ENCODE results near the gene SHPK. TPM values are rescaled to one million over a fixed set of nuclear protein-coding genes. Genes with fewer than 3 reads are reported as not detected.

The SHPK gene
- polyA plus RNA-seq, 2 donors = 7.2 to 8.5 TPM

DNA sequence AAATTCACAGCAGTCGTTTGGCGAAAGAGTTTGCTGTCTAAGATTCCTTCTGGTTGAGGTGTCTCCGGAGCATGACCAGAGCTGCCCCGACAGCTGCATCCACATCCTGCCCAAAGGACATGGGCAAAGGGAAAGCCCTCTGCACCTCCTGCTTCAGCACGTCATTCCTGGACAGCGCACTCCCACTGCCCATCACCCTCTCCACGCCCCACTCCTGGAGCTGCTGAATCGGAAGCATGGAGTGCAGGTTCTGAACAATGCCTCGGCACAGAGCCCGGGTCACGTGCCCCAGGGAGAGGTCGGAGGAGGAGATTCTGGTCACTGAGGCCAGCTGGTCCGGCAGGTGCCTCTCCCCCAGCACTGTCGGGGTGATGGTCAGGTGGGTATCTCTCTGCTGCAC is 25.5 kb downstream of the SHPK start:
- Histone ChIP-seq H3K27ac (ENCODE audit: low read depth in 2 of 2, low read length in 1 of 2) (no peak overlapping the region), H3K4me3 (ENCODE audit: low read depth in 1 of 2, low read length in 2 of 2) (no peak overlapping the region), H3K4me1 (ENCODE audit: control insufficient read depth in 2 of 2, insufficient read depth in 2 of 2, low read length in 1 of 2) (peaks cover 0 to 3% of the 10 kb centered on the region in 2 donors), H3K27me3 (ENCODE audit: control insufficient read depth in 1 of 2, insufficient read depth in 2 of 2, low read length in 2 of 2) (no peaks in the 10 kb centered on the region), H3K36me3 (ENCODE audit: control insufficient read depth in 2 of 2, insufficient read depth in 2 of 2, low read length in 1 of 2) (peaks cover 21 to 37% of the 10 kb centered on the region in 2 donors), H3K9me3 (ENCODE audit: control insufficient read depth in 2 of 2, insufficient read depth in 1 of 2, low read depth in 1 of 2, low read length in 1 of 2) (peaks cover 0 to 3% of the 10 kb centered on the region in 2 donors)
- 89 to 90% methylated on average over 14 of the region's 14 CpGs for WGBS, 2 donors

DNA sequence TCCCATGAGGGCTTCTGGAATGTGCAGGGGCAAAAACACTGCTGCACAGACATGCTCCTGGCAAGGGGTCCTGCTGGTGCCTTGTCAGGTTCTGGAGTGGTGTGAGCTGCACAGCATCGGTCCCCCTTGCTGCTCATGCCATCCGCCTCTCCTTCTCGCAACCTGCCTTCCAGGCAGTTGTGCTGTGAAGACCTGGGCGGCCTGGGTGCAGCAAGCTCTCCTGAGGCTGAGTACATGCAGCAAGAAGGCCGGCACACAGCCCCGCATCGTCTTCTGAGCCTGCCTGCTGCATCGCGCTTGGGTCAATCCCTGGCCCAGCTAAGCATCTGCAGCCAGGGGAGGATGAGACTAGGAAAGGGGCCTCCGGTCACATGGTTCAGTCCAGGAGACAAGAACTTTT is 26.4 kb downstream of the SHPK start:
- peaks cover 0 to 3% of the 10 kb centered on the region in 2 donors for H3K9me3 ChIP-seq (ENCODE audit: control insufficient read depth in 2 of 2, insufficient read depth in 1 of 2, low read depth in 1 of 2, low read length in 1 of 2)
- no peak overlapping the region for H3K27ac ChIP-seq (ENCODE audit: low read depth in 2 of 2, low read length in 1 of 2)
- peaks cover 0 to 3% of the 10 kb centered on the region in 2 donors for H3K4me1 ChIP-seq (ENCODE audit: control insufficient read depth in 2 of 2, insufficient read depth in 2 of 2, low read length in 1 of 2)
- 92 to 94% methylated on average over 10 of the region's 10 CpGs for WGBS, 2 donors
- no peak overlapping the region for H3K4me3 ChIP-seq (ENCODE audit: low read depth in 1 of 2, low read length in 2 of 2)
- H3K36me3 ChIP-seq (ENCODE audit: control insufficient read depth in 2 of 2, insufficient read depth in 2 of 2, low read length in 1 of 2) = peaks cover 21 to 29% of the 10 kb centered on the region in 2 donors
- no peaks in the 10 kb centered on the region for H3K27me3 ChIP-seq (ENCODE audit: control insufficient read depth in 1 of 2, insufficient read depth in 2 of 2, low read length in 2 of 2)

DNA sequence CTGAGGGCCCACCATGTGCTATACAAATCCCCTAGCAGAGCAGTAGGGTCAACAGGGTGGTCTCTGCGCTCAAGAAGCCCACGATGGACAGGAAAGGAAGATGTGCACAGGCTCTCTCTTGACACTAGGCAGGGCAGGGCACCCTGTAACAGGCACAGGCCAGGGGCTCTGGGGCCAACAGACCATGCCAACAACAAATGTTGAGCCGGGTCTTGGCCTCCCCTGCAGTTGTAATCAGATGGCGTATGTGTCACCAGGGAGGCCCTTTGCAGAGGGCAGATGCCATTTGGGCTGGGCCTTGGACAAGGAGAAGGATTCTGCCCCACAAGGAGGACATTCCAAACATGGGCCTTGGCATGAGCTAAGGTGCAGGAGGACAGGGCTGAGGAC is 32.2 kb downstream of the SHPK start:
- H3K27ac ChIP-seq (ENCODE audit: low read depth in 2 of 2, low read length in 1 of 2) = no peak overlapping the region

DNA sequence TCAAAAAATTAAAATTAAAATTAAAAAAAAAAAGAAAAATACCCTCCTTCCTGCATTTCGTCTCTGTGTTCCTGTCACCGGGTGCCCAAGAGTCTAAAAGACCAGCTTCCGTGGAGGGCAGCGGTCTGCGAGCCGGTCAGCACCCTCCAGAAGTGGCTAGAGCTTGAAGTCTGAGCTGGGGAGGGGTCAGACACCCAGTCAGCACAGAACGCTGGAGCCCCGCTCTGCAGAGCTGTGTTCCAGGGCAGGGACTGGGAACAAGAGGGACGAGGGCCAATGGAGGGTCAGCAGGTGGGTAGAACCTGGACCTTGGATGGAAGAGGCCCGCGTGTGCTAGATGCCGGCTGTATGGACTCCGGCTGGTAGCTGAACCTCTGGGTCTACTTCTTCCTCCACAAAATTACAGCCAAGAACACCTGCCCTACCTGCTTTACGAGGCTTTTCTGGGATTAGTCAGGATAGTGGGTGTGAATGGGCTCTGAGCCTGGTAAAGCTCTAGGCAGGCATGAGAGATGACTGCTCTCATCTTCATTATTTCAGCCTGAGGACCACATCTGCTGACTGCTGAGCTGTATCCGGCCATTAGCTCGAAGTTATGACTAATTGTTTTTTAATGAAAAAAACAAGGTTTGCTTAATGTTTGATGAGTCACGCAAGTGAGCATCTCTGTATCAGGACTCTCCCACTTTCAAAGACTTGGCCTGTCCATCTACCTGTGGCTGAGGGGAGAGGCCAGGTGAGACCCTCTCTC is 32.8 kb downstream of the SHPK start:
- H3K27me3 ChIP-seq (ENCODE audit: control insufficient read depth in 1 of 2, insufficient read depth in 2 of 2, low read length in 2 of 2) = no peaks in the 10 kb centered on the region
- H3K4me1 ChIP-seq (ENCODE audit: control insufficient read depth in 2 of 2, insufficient read depth in 2 of 2, low read length in 1 of 2) = peaks cover 0 to 8% of the 10 kb centered on the region in 2 donors
- H3K36me3 ChIP-seq (ENCODE audit: control insufficient read depth in 2 of 2, insufficient read depth in 2 of 2, low read length in 1 of 2) = peaks cover 9 to 11% of the 10 kb centered on the region in 2 donors
- no peak overlapping the region for H3K4me3 ChIP-seq (ENCODE audit: low read depth in 1 of 2, low read length in 2 of 2)
- no peak overlapping the region for H3K27ac ChIP-seq (ENCODE audit: low read depth in 2 of 2, low read length in 1 of 2)
- 73 to 78% methylated on average over 17 of the region's 17 CpGs for WGBS, 2 donors
- peaks cover 0 to 3% of the 10 kb centered on the region in 2 donors for H3K9me3 ChIP-seq (ENCODE audit: control insufficient read depth in 2 of 2, insufficient read depth in 1 of 2, low read depth in 1 of 2, low read length in 1 of 2)

More for the DNA sequence above, 32.2 kb downstream of the SHPK start:
- Histone ChIP-seq H3K4me1 (ENCODE audit: control insufficient read depth in 2 of 2, insufficient read depth in 2 of 2, low read length in 1 of 2) (peaks cover 0 to 8% of the 10 kb centered on the region in 2 donors), H3K4me3 (ENCODE audit: low read depth in 1 of 2, low read length in 2 of 2) (no peak overlapping the region), H3K27me3 (ENCODE audit: control insufficient read depth in 1 of 2, insufficient read depth in 2 of 2, low read length in 2 of 2) (no peaks in the 10 kb centered on the region), H3K36me3 (ENCODE audit: control insufficient read depth in 2 of 2, insufficient read depth in 2 of 2, low read length in 1 of 2) (peaks cover 9 to 13% of the 10 kb centered on the region in 2 donors), H3K9me3 (ENCODE audit: control insufficient read depth in 2 of 2, insufficient read depth in 1 of 2, low read depth in 1 of 2, low read length in 1 of 2) (peaks cover 0 to 3% of the 10 kb centered on the region in 2 donors)
- WGBS, 2 donors = 83 to 88% methylated on average over 4 of the region's 4 CpGs

DNA sequence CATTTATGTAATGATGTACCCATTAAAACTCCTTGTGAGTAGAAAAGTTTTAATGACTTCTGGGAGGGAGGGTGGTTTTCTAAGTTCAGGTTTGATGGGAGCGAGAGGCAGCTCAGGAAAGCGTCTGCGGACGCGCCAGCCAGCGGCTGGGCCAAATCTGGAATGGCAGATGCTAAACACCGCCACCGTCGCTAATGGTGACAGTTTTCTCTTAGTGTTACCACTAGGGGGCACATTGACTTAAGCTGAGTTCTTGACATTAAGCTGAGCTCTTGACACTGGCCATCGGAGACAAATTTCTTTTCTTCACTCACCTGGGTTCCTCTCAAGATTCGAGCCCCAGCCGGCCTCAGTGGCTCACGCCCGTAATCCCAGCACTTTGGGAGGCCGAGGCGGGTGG is 33.6 kb downstream of the SHPK start:
- Histone ChIP-seq H3K4me1 (ENCODE audit: control insufficient read depth in 2 of 2, insufficient read depth in 2 of 2, low read length in 1 of 2) (peaks cover 0 to 8% of the 10 kb centered on the region in 2 donors), H3K36me3 (ENCODE audit: control insufficient read depth in 2 of 2, insufficient read depth in 2 of 2, low read length in 1 of 2) (peaks cover 9 to 10% of the 10 kb centered on the region in 2 donors), H3K27ac (ENCODE audit: low read depth in 2 of 2, low read length in 1 of 2) (no peak overlapping the region), H3K9me3 (ENCODE audit: control insufficient read depth in 2 of 2, insufficient read depth in 1 of 2, low read depth in 1 of 2, low read length in 1 of 2) (peaks cover 0 to 3% of the 10 kb centered on the region in 2 donors), H3K27me3 (ENCODE audit: control insufficient read depth in 1 of 2, insufficient read depth in 2 of 2, low read length in 2 of 2) (no peaks in the 10 kb centered on the region), H3K4me3 (ENCODE audit: low read depth in 1 of 2, low read length in 2 of 2) (no peak overlapping the region)
- WGBS, 2 donors = 84 to 87% methylated on average over 16 of the region's 16 CpGs

DNA sequence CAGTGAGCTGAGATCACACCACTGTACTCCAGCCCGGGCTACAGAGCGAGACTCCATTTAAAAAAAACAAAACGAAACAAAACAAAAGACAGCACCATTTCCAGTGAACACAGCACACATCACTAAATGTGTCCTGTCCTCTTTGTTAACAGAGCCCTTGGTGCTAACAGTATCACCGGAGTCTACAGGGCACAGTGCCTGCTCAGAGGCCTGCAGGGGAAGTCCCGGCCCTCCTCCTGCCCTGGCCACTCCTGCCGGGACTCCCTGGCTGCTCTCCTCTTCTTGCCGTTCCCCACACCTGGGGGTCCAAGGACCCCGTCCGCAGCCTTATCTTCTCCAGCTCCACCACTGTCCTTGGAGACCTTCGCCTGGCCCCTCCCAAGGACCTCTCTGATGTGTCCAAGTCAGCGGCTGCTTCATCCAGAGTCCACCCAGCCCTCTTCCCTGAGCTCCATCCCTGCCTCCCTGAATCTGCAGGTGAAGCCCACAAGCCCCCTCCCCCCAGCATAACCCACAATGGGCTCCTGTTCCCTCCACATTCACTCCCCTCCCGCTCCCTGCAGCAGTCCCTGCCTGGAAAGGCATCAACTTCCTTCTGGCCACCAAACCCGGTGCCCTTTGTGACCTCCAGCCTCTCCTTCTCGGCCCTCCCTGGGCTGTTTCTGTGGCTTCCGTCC is 35.4 kb downstream of the SHPK start:
- Histone ChIP-seq H3K27me3 (ENCODE audit: control insufficient read depth in 1 of 2, insufficient read depth in 2 of 2, low read length in 2 of 2) (no peaks in the 10 kb centered on the region), H3K36me3 (ENCODE audit: control insufficient read depth in 2 of 2, insufficient read depth in 2 of 2, low read length in 1 of 2) (peaks cover 0 to 13% of the 10 kb centered on the region in 2 donors), H3K27ac (ENCODE audit: low read depth in 2 of 2, low read length in 1 of 2) (no peak overlapping the region), H3K9me3 (ENCODE audit: control insufficient read depth in 2 of 2, insufficient read depth in 1 of 2, low read depth in 1 of 2, low read length in 1 of 2) (no peaks in the 10 kb centered on the region), H3K4me1 (ENCODE audit: control insufficient read depth in 2 of 2, insufficient read depth in 2 of 2, low read length in 1 of 2) (peaks cover 0 to 8% of the 10 kb centered on the region in 2 donors), H3K4me3 (ENCODE audit: low read depth in 1 of 2, low read length in 2 of 2) (no peak overlapping the region)
- 92 to 95% methylated on average over 15 of the region's 15 CpGs for WGBS, 2 donors

DNA sequence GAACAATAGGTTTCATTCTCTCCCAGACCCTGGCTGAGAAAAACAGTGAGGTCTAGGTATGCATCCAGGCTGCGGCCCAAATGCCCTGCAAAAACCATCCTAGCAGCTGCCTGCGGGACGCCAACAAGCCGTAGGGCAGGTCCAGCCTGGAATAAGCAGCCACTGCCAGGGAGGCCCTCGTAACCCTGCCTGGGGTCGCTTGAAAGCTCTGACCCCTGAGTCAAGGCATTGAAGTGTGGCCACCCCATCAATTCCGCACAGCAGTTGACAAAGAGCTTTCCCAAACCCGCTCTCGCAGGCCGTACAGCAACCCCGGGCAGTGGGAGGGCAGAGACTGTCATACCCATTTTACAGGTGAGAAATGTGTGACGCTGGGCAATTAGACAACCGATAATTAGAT is 38.0 kb downstream of the SHPK start:
- Histone ChIP-seq H3K27ac (ENCODE audit: low read depth in 2 of 2, low read length in 1 of 2) (no peak overlapping the region), H3K4me3 (ENCODE audit: low read depth in 1 of 2, low read length in 2 of 2) (no peak overlapping the region), H3K4me1 (ENCODE audit: control insufficient read depth in 2 of 2, insufficient read depth in 2 of 2, low read length in 1 of 2) (peaks cover 0 to 1% of the 10 kb centered on the region in 2 donors), H3K36me3 (ENCODE audit: control insufficient read depth in 2 of 2, insufficient read depth in 2 of 2, low read length in 1 of 2) (peaks cover 0 to 10% of the 10 kb centered on the region in 2 donors), H3K27me3 (ENCODE audit: control insufficient read depth in 1 of 2, insufficient read depth in 2 of 2, low read length in 2 of 2) (no peaks in the 10 kb centered on the region), H3K9me3 (ENCODE audit: control insufficient read depth in 2 of 2, insufficient read depth in 1 of 2, low read depth in 1 of 2, low read length in 1 of 2) (no peaks in the 10 kb centered on the region)
- 87 to 92% methylated on average over 13 of the region's 13 CpGs for WGBS, 2 donors

DNA sequence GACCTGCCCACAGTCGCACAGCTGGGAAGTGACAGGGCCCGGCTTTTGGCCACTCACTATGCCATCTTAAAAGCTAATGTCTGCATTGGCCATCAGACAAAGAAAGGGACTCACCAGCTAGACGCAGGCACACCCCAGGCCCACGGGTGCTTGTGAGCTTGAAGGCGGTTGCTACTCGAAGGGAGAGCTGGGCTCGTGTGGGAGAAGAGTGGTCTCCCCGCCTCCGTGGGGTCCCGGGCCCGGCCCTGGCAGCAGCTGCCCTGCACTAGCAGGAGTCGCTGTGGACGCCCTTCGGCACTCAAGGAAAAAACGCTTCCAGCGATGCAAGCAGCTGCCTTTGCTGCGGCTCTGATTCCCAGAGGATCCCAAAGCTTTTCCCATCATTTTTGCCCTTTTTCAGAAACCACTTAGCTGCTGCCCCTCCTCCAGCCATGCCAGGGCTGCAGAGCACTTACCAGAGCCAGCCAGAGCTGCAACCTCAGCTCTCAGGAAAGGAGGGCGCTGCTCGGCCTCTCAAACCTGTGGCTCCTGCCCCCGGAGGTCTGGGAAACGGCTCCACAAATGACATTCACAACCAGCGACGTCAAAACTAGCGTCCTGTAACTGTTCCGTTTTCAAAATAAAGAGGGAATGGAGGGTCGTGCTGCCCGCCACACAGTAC is 39.1 kb downstream of the SHPK start:
- 92% methylated on average over 27 of the region's 27 CpGs for WGBS, 2 donors
- Histone ChIP-seq H3K36me3 (ENCODE audit: control insufficient read depth in 2 of 2, insufficient read depth in 2 of 2, low read length in 1 of 2) (peaks cover 0 to 10% of the 10 kb centered on the region in 2 donors), H3K4me1 (ENCODE audit: control insufficient read depth in 2 of 2, insufficient read depth in 2 of 2, low read length in 1 of 2) (no peaks in the 10 kb centered on the region), H3K27ac (ENCODE audit: low read depth in 2 of 2, low read length in 1 of 2) (no peak overlapping the region), H3K27me3 (ENCODE audit: control insufficient read depth in 1 of 2, insufficient read depth in 2 of 2, low read length in 2 of 2) (no peaks in the 10 kb centered on the region), H3K4me3 (ENCODE audit: low read depth in 1 of 2, low read length in 2 of 2) (no peak overlapping the region), H3K9me3 (ENCODE audit: control insufficient read depth in 2 of 2, insufficient read depth in 1 of 2, low read depth in 1 of 2, low read length in 1 of 2) (no peaks in the 10 kb centered on the region)

DNA sequence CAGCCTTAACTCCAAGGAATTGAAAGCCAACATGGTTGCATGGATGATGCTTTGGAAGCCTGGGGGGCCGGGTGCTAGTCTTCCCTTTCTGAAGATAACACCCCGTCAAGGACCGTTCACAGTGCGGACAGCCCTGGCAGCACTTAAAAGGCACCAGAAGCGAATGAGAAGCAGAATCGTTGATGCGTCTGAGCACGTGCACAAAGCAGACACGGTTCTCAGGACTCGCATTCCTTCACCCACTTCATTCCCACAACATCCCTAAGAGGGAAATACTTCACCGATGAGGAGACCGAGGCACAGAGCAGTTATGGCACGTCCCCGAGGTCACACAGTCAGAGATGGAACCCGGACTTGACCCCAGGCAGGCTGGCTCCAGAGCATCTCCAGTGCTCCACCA is 41.1 kb downstream of the SHPK start:
- WGBS, 2 donors = 87 to 88% methylated on average over 15 of the region's 15 CpGs
- Histone ChIP-seq H3K4me1 (ENCODE audit: control insufficient read depth in 2 of 2, insufficient read depth in 2 of 2, low read length in 1 of 2) (no peaks in the 10 kb centered on the region), H3K36me3 (ENCODE audit: control insufficient read depth in 2 of 2, insufficient read depth in 2 of 2, low read length in 1 of 2) (peaks cover 0 to 21% of the 10 kb centered on the region in 2 donors), H3K9me3 (ENCODE audit: control insufficient read depth in 2 of 2, insufficient read depth in 1 of 2, low read depth in 1 of 2, low read length in 1 of 2) (no peaks in the 10 kb centered on the region), H3K27ac (ENCODE audit: low read depth in 2 of 2, low read length in 1 of 2) (no peak overlapping the region), H3K27me3 (ENCODE audit: control insufficient read depth in 1 of 2, insufficient read depth in 2 of 2, low read length in 2 of 2) (no peaks in the 10 kb centered on the region), H3K4me3 (ENCODE audit: low read depth in 1 of 2, low read length in 2 of 2) (no peak overlapping the region)
